CD14-positive monocyte (primary cell): ENCODE results near the gene FAM162A. TPM values are rescaled to one million over a fixed set of nuclear protein-coding genes. Genes with fewer than 3 reads are reported as not detected.

ENCODE experiments used
- DNase-seq, 3 donors: peaks; one replicate each; pipeline ENCODE4 v3.0.0-alpha.2; 2011 to 2022
- H2AFZ ChIP-seq: 2 replicates; pipeline ENCODE4 v1.6.0; 2012; ENCODE audit warnings: mild to moderate bottlenecking, low read depth, low read length, inconsistent platforms; ENCODE audit not compliant: insufficient read depth, poor library complexity, severe bottlenecking
- H3K27ac ChIP-seq, 2 donors: 1 replicate in 1 of 2; 2 replicates in 1 of 2; pipeline ENCODE4 v1.5.1; 2012 to 2013; ENCODE audit warnings: low read length in 2 of 2, control low read depth in 1 of 2, inconsistent platforms in 1 of 2, low read depth in 1 of 2, mild to moderate bottlenecking in 1 of 2
- H3K27me3 ChIP-seq, 2 donors: one replicate each; pipeline versions ENCODE4 v1.6.0 to v1.6.1; 2011 to 2013; ENCODE audit warnings: low read length in 2 of 2; ENCODE audit not compliant: control insufficient read depth in 2 of 2, insufficient read depth in 2 of 2
- H3K36me3 ChIP-seq, 2 donors: replicated peaks in 1 of 2; 1 replicate in 1 of 2; 2 replicates in 1 of 2; pipeline versions ENCODE4 v1.5.1 to v1.6.1; 2012 to 2013; ENCODE audit warnings: low read length in 2 of 2, control low read depth in 1 of 2, inconsistent platforms in 1 of 2, mild to moderate bottlenecking in 1 of 2; ENCODE audit not compliant: insufficient read depth in 2 of 2, control insufficient read depth in 1 of 2
- H3K4me1 ChIP-seq, 2 donors: 1 replicate in 1 of 2; 2 replicates in 1 of 2; pipeline versions ENCODE4 v1.5.1 to v1.6.1; 2012 to 2013; ENCODE audit warnings: low read length in 2 of 2, control low read depth in 1 of 2, inconsistent platforms in 1 of 2, mild to moderate bottlenecking in 1 of 2, moderate library complexity in 1 of 2; ENCODE audit not compliant: insufficient read depth in 2 of 2, control insufficient read depth in 1 of 2
- H3K4me2 ChIP-seq: replicated peaks from 2 replicates; pipeline ENCODE3; 2012; ENCODE audit warnings: low read length, moderate library complexity, mild to moderate bottlenecking; ENCODE audit not compliant: poor library complexity, severe bottlenecking; ENCODE audit errors: extremely low read depth
- H3K4me3 ChIP-seq, 3 experiments: fragments of 200-600 bp in 1 of 3; sonication (generic) in 1 of 3; replicated peaks in 1 of 3; 1 replicate in 2 of 3; 2 replicates in 1 of 3; pipeline ENCODE4 v1.5.1; 2011 to 2013; ENCODE audit warnings: low read length in 3 of 3, mild to moderate bottlenecking in 3 of 3, control low read depth in 2 of 3, low read depth in 2 of 3, inconsistent platforms in 1 of 3, moderate library complexity in 1 of 3
- H3K79me2 ChIP-seq: 2 replicates; pipeline ENCODE4 v1.6.0; 2012; ENCODE audit warnings: mild to moderate bottlenecking, control low read depth, inconsistent platforms, low read length, moderate library complexity; ENCODE audit not compliant: insufficient read depth
- H3K9ac ChIP-seq: 2 replicates; pipeline ENCODE4 v1.6.0; 2017; ENCODE audit warnings: low read length, mild to moderate bottlenecking; ENCODE audit not compliant: insufficient read depth, poor library complexity, severe bottlenecking
- H3K9me3 ChIP-seq, 2 donors: replicated peaks in 1 of 2; 1 replicate in 1 of 2; 2 replicates in 1 of 2; pipeline versions ENCODE4 v1.5.1 to v1.6.1; 2012 to 2013; ENCODE audit warnings: low read length in 2 of 2, control low read depth in 1 of 2; ENCODE audit not compliant: control insufficient read depth in 1 of 2, insufficient read depth in 1 of 2
- H4K20me1 ChIP-seq: 2 replicates; pipeline ENCODE4 v1.6.0; 2012; ENCODE audit warnings: mild to moderate bottlenecking, low read length, control low read depth, moderate library complexity; ENCODE audit not compliant: insufficient read depth
- H3K27ac Mint-ChIP-seq, 7 donors: one replicate each; pipeline ENCODE4 v1.8.0; 2020; ENCODE audit warnings: mild to moderate bottlenecking in 7 of 7, mixed read lengths in 7 of 7, moderate library complexity in 6 of 7, inconsistent platforms in 2 of 7
- H3K27me3 Mint-ChIP-seq, 3 donors: one replicate each; pipeline ENCODE4 v1.8.0; 2021 to 2022; ENCODE audit warnings: low read depth in 3 of 3, mild to moderate bottlenecking in 3 of 3, mixed read lengths in 3 of 3, moderate library complexity in 3 of 3, inconsistent platforms in 1 of 3
- H3K36me3 Mint-ChIP-seq, 2 donors: one replicate each; pipeline ENCODE4 v1.8.0; 2020; ENCODE audit warnings: mixed read lengths in 2 of 2, inconsistent platforms in 1 of 2, mild to moderate bottlenecking in 1 of 2
- H3K4me1 Mint-ChIP-seq: one replicate; pipeline ENCODE4 v1.8.0; 2020; ENCODE audit warnings: mild to moderate bottlenecking, mixed read lengths
- H3K4me3 Mint-ChIP-seq, 2 donors: one replicate each; pipeline ENCODE4 v1.8.0; 2020; ENCODE audit warnings: mild to moderate bottlenecking in 2 of 2, mixed read lengths in 2 of 2, moderate library complexity in 1 of 2
- H3K9me3 Mint-ChIP-seq, 7 donors: one replicate each; pipeline ENCODE4 v1.8.0; 2020 to 2022; ENCODE audit warnings: mixed read lengths in 7 of 7, mild to moderate bottlenecking in 6 of 7, moderate library complexity in 6 of 7, inconsistent platforms in 2 of 7
- WGBS: methylation state at CpG from one replicate; pipeline ENCODE4 v1.1.5; 2013; ENCODE audit warnings: missing lambda C conversion rate; ENCODE audit not compliant: insufficient coverage; 5-methylcytosine and 5-hydroxymethylcytosine counted together
- intact Hi-C, 2 donors: fragments of 100-400 bp; cut with micrococcal nuclease; formaldehyde crosslinking; loops; one replicate each; pipeline versions ENCODE4 v1.15.0 to v1.15.1; 2023
- polyA plus RNA-seq, 3 donors: library from polyadenylated mRNA; depleted of rRNA in 1 of 3; unstranded in 2 of 3; stranded (reverse) in 1 of 3; fragments of 300-500 nt in 2 of 3; fragments of >200 nt in 1 of 3; fragmentation: Illumina TruSeq in 2 of 3; gene quantifications; 1 replicate in 2 of 3; 2 replicates in 1 of 3; pipeline ENCODE4 v1.2.3, GENCODE V29; 2012 to 2021
- TF ChIP-seq, protein P1 (sequence below): fragments of 200-600 bp; IDR thresholded peaks from one replicate; pipeline ENCODE4 v1.8.0; 2022; ENCODE audit warnings: antibody characterized with exemption, mild to moderate bottlenecking

FAM162A gene
- polyA plus RNA-seq, 3 donors, result 6.8 to 28.5 (median 24.2) TPM

DNA sequence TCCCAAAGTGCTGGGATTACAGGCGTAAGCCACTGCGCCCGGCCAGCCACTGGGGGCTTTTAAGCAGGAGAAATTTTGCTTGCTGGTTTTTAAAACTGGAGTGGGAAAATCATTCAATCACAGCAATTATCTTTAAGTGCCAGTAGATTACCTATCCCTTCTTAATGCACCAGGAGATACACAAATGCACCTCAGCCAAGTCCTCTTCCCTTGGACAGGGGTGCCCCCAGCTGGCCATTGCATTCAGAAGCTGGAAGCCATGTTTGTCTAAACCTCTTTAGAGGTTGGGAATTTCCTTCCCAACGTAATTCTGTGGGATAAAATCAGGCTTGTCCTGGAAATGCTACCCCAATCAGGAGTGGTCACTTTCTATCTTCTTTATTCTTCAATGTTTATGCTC lies 27.6 kb upstream of the FAM162A start:
- Histone ChIP-seq H3K4me3 (no peak overlapping the region), H4K20me1 (peaks cover 6% of the 10 kb centered on the region), H3K9me3 (no peaks in the 10 kb centered on the region), H3K4me2 (no peak overlapping the region), H3K79me2 (peaks cover 6% of the 10 kb centered on the region), H3K4me1 (peaks cover 27% of the 10 kb centered on the region in 2 donors), H3K27me3 (no peaks in the 10 kb centered on the region), H3K9ac (no peak overlapping the region), H3K36me3 (peaks cover 3 to 24% of the 10 kb centered on the region in 2 donors), H3K27ac (no peak overlapping the region), H2AFZ (no peak overlapping the region)
- Mint-ChIP-seq H3K27ac (peak overlapping the region in 4 of 7 donors; percentile 20 to 61 (median 46)), H3K4me3 (peak overlapping the region in 1 of 2 donors; percentile 55), H3K27me3 (peaks cover 0 to 2% (median 0%) of the 10 kb centered on the region in 3 donors), H3K4me1 (peaks cover 49% of the 10 kb centered on the region), H3K9me3 (peaks cover 0 to 3% (median 0%) of the 10 kb centered on the region in 7 donors), H3K36me3 (peaks cover 18 to 22% of the 10 kb centered on the region in 2 donors)
- peak in 2 of 3 donors; percentile 19 to 21 for DNase-seq
- TF ChIP-seq, protein P1, sequence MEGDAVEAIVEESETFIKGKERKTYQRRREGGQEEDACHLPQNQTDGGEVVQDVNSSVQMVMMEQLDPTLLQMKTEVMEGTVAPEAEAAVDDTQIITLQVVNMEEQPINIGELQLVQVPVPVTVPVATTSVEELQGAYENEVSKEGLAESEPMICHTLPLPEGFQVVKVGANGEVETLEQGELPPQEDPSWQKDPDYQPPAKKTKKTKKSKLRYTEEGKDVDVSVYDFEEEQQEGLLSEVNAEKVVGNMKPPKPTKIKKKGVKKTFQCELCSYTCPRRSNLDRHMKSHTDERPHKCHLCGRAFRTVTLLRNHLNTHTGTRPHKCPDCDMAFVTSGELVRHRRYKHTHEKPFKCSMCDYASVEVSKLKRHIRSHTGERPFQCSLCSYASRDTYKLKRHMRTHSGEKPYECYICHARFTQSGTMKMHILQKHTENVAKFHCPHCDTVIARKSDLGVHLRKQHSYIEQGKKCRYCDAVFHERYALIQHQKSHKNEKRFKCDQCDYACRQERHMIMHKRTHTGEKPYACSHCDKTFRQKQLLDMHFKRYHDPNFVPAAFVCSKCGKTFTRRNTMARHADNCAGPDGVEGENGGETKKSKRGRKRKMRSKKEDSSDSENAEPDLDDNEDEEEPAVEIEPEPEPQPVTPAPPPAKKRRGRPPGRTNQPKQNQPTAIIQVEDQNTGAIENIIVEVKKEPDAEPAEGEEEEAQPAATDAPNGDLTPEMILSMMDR, result peak; percentile 39
- no CpG with 5 or more reads among the region's 4 CpGs for WGBS
- intact Hi-C loops, result no loop called here

DNA sequence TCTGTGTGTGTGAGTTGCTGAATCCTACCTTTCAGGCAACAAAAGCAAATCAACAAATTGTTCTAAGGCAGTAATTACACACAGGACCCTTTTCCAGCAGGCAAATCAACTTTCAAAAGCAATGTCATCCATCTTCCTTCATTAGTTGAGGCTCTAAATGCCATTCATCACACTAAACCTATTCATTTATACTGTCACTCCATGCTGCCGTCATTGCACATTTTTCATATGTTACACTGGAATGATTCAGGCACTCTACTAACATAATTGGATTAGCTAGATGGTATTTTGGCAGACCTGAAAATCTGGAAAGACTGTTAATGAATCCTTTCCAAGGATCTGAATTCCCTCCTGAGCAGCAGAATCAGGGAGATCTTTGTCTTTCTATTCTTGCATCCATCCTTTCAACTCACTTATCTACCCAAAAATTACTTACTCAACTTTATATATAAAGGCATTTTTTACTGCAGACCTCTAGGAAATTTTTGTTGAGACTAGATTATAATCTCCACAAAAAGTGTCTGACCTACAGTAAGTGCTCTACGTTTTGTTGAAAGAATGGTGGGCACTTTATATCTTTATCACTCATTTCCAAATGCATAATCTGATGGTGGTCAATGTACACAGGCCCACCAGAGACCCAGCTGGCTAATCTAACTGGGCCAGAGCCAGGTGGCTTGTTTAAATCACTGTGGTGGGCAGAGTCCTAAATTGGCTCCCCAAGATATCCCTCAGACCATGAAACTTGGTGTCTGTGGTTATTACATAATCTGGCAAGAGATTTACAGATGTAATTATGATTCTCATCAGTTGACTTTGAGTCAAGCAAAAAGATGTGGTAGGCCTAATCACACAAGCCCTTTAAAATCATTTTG lies 25.9 kb upstream of the FAM162A start:
- no CpG with 5 or more reads among the region's 2 CpGs for WGBS
- H3K27ac Mint-ChIP-seq, result peak overlapping the region in 2 of 7 donors; percentile 63 to 66
- Histone ChIP-seq H2AFZ (no peak overlapping the region), H4K20me1 (peaks cover 6% of the 10 kb centered on the region), H3K4me1 (peaks cover 27% of the 10 kb centered on the region in 2 donors), H3K9me3 (no peaks in the 10 kb centered on the region), H3K4me2 (no peak overlapping the region), H3K9ac (no peak overlapping the region), H3K79me2 (peaks cover 6% of the 10 kb centered on the region), H3K27me3 (no peaks in the 10 kb centered on the region), H3K27ac (peak overlapping the region in 1 of 2 donors; percentile 3), H3K4me3 (no peak overlapping the region), H3K36me3 (peaks cover 11 to 40% of the 10 kb centered on the region in 2 donors)
- H3K4me1 Mint-ChIP-seq, result peaks cover 47% of the 10 kb centered on the region
- peaks cover 20 to 30% of the 10 kb centered on the region in 2 donors for H3K36me3 Mint-ChIP-seq
- DNase-seq, result no peak
- intact Hi-C loops, result no loop called here
- TF ChIP-seq, protein P1, result no peak
- H3K4me3 Mint-ChIP-seq, result no peak overlapping the region
- peaks cover 0 to 3% (median 0%) of the 10 kb centered on the region in 7 donors for H3K9me3 Mint-ChIP-seq
- peaks cover 0 to 2% (median 0%) of the 10 kb centered on the region in 3 donors for H3K27me3 Mint-ChIP-seq
